Fibroblast of mammary gland (primary cell): Measurements from ENCODE around the gene MINDY4B.
A peak's percentile ranks its signal among the peaks of the same experiment; 100 is the strongest.

Source experiments
- DNase-seq: peaks from one replicate; pipeline ENCODE4 v3.0.0-alpha.2; 2010; ENCODE audit warnings: low read depth
- H3K4me3 ChIP-seq: 2 replicates; pipeline ENCODE4 v1.5.1; 2011; ENCODE audit warnings: low read depth, mild to moderate bottlenecking, low read length, moderate library complexity; ENCODE audit not compliant: control insufficient read depth
- TF ChIP-seq, protein P1 (sequence below): conservative IDR thresholded peaks from 2 replicates; pipeline ENCODE4 v1.5.1; 2011; ENCODE audit warnings: low read depth, low read length, inconsistent platforms; ENCODE audit not compliant: control insufficient read depth, insufficient read depth

MINDY4B gene

GRCh38 chr3:150931745-150932144, 26.5 kb upstream of the MINDY4B start:
- no peak for DNase-seq
- TF ChIP-seq, protein P1, sequence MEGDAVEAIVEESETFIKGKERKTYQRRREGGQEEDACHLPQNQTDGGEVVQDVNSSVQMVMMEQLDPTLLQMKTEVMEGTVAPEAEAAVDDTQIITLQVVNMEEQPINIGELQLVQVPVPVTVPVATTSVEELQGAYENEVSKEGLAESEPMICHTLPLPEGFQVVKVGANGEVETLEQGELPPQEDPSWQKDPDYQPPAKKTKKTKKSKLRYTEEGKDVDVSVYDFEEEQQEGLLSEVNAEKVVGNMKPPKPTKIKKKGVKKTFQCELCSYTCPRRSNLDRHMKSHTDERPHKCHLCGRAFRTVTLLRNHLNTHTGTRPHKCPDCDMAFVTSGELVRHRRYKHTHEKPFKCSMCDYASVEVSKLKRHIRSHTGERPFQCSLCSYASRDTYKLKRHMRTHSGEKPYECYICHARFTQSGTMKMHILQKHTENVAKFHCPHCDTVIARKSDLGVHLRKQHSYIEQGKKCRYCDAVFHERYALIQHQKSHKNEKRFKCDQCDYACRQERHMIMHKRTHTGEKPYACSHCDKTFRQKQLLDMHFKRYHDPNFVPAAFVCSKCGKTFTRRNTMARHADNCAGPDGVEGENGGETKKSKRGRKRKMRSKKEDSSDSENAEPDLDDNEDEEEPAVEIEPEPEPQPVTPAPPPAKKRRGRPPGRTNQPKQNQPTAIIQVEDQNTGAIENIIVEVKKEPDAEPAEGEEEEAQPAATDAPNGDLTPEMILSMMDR, result no peak

GRCh38 chr3:150930839-150931238, 25.6 kb upstream of the MINDY4B start:
- H3K4me3 ChIP-seq, result no peak overlapping the region
- TF ChIP-seq, protein P1, result no peak
- DNase-seq, result no peak

More at GRCh38 chr3:150931745-150932144, 26.5 kb upstream of the MINDY4B start:
- H3K4me3 ChIP-seq, result no peak overlapping the region

DNA sequence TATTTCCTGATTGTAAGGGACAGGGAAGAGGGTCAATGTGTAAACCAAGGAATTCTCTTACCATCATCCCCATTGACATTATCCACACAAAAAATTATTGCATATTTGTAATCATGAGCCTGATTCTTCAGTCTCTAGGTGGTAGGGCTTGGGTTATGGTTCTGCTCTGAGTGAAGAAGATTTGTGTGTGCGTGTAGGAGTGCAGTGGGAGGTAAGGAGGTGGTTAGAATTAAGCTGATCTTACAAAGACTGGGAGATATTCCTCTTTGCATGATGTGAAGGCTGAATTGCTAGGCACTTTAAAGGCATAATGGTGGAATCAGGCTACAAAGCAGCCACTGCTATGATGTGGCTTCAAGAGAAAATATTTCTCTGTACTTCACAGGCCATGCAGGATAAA, 23.0 kb upstream of the MINDY4B start:
- no peak for DNase-seq
- TF ChIP-seq, protein P1, result no peak
- no peak overlapping the region for H3K4me3 ChIP-seq

DNA sequence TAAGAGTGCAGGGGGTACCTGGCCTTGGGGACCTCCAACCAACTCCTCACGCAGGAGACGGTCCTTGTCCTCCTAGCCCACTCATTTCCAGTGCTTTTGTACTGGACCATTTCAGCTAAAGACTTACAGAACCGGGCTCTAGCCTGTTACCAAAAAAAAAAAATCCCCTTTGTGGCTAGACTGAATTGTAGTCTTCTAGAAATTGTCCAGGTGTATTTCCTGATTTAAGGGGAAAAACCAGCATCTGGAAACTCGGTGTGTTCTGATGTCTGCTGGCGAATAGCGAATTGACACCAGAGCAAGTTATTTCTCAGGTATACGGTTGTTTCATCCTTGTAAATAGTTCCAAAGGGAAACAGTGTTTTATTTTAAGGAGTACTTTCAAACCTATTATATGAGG, 21.1 kb upstream of the MINDY4B start:
- no peak overlapping the region for H3K4me3 ChIP-seq
- no peak for DNase-seq
- TF ChIP-seq, protein P1, result no peak

GRCh38 chr3:150925751-150926201, 20.5 kb upstream of the MINDY4B start:
- no peak overlapping the region for H3K4me3 ChIP-seq
- TF ChIP-seq, protein P1, result peak; percentile 63
- DNase-seq, result peak; percentile 16

DNA sequence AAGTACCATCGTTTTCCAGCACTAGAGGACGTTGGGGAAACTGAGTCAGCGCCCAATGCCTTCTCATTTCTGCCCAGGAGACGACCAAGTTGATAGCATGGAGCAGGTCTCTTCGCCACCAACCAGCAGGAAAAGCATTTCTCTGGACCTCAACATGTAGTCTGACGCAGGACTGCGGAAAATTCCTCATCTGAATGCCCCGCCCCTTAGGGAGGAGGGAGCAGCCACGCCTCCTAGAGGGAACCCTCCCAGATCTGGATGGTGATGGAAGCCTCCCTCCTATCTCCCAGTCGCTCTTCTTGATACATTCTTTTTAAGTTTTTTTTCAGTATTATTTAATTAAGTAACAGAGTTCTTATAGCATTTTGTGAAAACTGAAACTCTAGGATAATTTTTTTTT, 17.4 kb upstream of the MINDY4B start:
- no peak for DNase-seq
- no peak overlapping the region for H3K4me3 ChIP-seq
- TF ChIP-seq, protein P1, result no peak

DNA sequence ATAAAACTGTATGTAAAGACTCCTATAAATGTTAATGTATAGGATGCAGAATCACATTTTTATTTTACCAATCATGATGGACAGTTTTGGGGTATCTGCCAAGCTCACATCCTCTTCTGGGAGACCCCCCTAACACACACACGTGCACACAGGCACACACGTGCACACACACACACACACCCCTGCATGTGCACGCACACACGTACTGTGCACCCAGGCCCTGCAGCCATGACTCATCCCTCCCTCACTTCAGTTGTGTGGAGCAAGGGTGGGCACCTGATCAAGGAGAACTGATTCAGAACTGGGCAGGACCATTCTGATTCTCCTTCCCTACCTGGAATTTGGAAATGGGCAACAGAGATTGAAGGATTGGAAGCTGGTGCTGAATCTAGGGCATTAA, 16.0 kb upstream of the MINDY4B start:
- DNase-seq, result no peak
- no peak overlapping the region for H3K4me3 ChIP-seq
- TF ChIP-seq, protein P1, result no peak
